NB4 (cell line): ENCODE results near the gene NUTM2A.
"Not testable (repeated sequence)": the region's sequence is repeated elsewhere in the genome, so short reads cannot be mapped to it uniquely, and the experiment has no call there.

ENCODE experiments used
- POLR2A ChIP-seq: IDR thresholded peaks from 2 replicates; pipeline ENCODE4 v1.6.1; 2011; ENCODE audit warnings: mild to moderate bottlenecking; ENCODE audit not compliant: insufficient read length; ENCODE audit errors: extremely low read depth
- TF ChIP-seq, protein P1 (sequence below): IDR thresholded peaks from one replicate; pipeline ENCODE4 v1.5.1; 2012; ENCODE audit warnings: low read depth, low read length

DNA sequence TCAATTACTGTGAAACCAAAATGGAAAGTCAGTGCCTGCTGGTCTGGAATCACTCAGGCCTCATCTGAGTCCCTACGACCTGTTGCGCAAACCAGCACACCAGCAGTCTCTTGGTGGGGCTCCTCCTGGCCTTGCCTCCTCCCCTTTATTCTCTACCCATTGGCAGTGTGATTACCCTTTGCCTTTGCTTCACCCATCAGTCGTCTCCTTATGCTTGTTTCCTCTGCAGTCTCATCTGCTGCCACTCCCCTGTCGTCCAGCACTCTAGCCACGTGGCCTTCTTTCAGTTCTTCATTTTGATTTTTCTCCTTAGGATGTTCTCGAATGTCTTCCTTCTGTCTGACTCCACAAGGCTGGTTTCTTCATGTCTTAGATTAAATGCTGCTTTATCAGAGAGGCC is 40.8 kb upstream of the NUTM2A start:
- TF ChIP-seq, protein P1, sequence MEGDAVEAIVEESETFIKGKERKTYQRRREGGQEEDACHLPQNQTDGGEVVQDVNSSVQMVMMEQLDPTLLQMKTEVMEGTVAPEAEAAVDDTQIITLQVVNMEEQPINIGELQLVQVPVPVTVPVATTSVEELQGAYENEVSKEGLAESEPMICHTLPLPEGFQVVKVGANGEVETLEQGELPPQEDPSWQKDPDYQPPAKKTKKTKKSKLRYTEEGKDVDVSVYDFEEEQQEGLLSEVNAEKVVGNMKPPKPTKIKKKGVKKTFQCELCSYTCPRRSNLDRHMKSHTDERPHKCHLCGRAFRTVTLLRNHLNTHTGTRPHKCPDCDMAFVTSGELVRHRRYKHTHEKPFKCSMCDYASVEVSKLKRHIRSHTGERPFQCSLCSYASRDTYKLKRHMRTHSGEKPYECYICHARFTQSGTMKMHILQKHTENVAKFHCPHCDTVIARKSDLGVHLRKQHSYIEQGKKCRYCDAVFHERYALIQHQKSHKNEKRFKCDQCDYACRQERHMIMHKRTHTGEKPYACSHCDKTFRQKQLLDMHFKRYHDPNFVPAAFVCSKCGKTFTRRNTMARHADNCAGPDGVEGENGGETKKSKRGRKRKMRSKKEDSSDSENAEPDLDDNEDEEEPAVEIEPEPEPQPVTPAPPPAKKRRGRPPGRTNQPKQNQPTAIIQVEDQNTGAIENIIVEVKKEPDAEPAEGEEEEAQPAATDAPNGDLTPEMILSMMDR: not testable (repeated sequence)
- not testable (repeated sequence) for TF ChIP-seq POLR2A
